ENCODE results near the gene YPEL5. TPM values are rescaled to one million over a fixed set of nuclear protein-coding genes. Genes with fewer than 3 reads are reported as not detected.

The YPEL5 gene
- total and polyA plus RNA-seq, 10 of the 15 experiments (the other 5 are each of a cell fraction or from before 2014, with no cell fraction given) = 18.8 to 47.3 (median 21.7) TPM

GRCh38 chr2:30180226-30180625, 33.4 kb downstream of the YPEL5 start:
- ATAC-seq = no peak
- H3K79me2 ChIP-seq (ENCODE audit: control insufficient read depth, insufficient read depth, low read length) = no peaks in the 10 kb centered on the region

More at GRCh38 chr2:30180226-30180625, 33.4 kb downstream of the YPEL5 start:
- ChIA-PET SMC1A (ENCODE audit: uncharacterized antibody, unreplicated experiment) (interaction anchor here (1.1 to 1.9 kb wide), 2 partner anchors 486 to 531 kb away, joined by 4 to 5 read pairs; no protein-coding TSS in a partner anchor), POLR2A (no interaction called here), RAD21 (ENCODE audit: unreplicated experiment) (interaction anchor here (1.5 kb wide), 1 partner anchor 15 kb away, joined by 5 read pairs; no protein-coding TSS in a partner anchor), CTCF (interaction anchor here (1.3 to 5.5 kb wide), 2 partner anchors 13 to 15 kb away, joined by 3 to 23 read pairs; no protein-coding TSS in a partner anchor)
- in situ Hi-C loops (cut with MboI) (no loop called here), intact Hi-C loops (cut with micrococcal nuclease; ENCODE audit: unreplicated experiment) (no loop called here)
- no TSS peak for BruUV-seq (replicated peaks)
- FAIRE-seq (no peak), DNase-seq (ENCODE audit: low read depth, low spot score) (no peak)
- WGBS (ENCODE audit: insufficient coverage, insufficient replicate concordance, low lambda C conversion rate, missing lambda C conversion rate) = 32% methylated on average over 3 of the region's 3 CpGs
- no peak overlapping the region for H3K4me2 ChIP-seq (ENCODE audit: control insufficient read depth, insufficient read depth)
- no peak overlapping the region for H3K4me3 ChIP-seq
- H3K27me3 ChIP-seq (replicated peaks in 1 of 2; ENCODE audit: control insufficient read depth in 2 of 2, insufficient read depth in 2 of 2, low read length in 1 of 2) = no peaks in the 10 kb centered on the region; a peak in 1 of 4 replicates
- no peak for TF ChIP-seq HDAC2 (IDR thresholded peaks at IDR 0.05)
- no peak for TF ChIP-seq IRF5 (IDR thresholded peaks at IDR 0.05; ENCODE audit: borderline replicate concordance)
- no peak for TF ChIP-seq GABPA (IDR thresholded peaks at IDR 0.05; ENCODE audit: low read depth)
- TF ChIP-seq FOXK2 (IDR thresholded peaks at IDR 0.05) = no peak
- TF ChIP-seq ZNF622 (IDR thresholded peaks at IDR 0.05) = no peak
- no peak for TF ChIP-seq KLF5 (IDR thresholded peaks at IDR 0.05; ENCODE audit: partially characterized antibody)
- TF ChIP-seq NFYB (IDR thresholded peaks at IDR 0.05; ENCODE audit: insufficient read depth, low read depth, low read length) = no peak
- no peak for TF ChIP-seq RFX5 (IDR thresholded peaks at IDR 0.05; ENCODE audit: low read depth, low read length)
- TF ChIP-seq RUNX3 (IDR thresholded peaks at IDR 0.05; ENCODE audit: low read length) = no peak
- TF ChIP-seq, protein P1, sequence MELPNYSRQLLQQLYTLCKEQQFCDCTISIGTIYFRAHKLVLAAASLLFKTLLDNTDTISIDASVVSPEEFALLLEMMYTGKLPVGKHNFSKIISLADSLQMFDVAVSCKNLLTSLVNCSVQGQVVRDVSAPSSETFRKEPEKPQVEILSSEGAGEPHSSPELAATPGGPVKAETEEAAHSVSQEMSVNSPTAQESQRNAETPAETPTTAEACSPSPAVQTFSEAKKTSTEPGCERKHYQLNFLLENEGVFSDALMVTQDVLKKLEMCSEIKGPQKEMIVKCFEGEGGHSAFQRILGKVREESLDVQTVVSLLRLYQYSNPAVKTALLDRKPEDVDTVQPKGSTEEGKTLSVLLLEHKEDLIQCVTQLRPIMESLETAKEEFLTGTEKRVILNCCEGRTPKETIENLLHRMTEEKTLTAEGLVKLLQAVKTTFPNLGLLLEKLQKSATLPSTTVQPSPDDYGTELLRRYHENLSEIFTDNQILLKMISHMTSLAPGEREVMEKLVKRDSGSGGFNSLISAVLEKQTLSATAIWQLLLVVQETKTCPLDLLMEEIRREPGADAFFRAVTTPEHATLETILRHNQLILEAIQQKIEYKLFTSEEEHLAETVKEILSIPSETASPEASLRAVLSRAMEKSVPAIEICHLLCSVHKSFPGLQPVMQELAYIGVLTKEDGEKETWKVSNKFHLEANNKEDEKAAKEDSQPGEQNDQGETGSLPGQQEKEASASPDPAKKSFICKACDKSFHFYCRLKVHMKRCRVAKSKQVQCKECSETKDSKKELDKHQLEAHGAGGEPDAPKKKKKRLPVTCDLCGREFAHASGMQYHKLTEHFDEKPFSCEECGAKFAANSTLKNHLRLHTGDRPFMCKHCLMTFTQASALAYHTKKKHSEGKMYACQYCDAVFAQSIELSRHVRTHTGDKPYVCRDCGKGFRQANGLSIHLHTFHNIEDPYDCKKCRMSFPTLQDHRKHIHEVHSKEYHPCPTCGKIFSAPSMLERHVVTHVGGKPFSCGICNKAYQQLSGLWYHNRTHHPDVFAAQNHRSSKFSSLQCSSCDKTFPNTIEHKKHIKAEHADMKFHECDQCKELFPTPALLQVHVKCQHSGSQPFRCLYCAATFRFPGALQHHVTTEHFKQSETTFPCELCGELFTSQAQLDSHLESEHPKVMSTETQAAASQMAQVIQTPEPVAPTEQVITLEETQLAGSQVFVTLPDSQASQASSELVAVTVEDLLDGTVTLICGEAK (IDR thresholded peaks at IDR 0.05; ENCODE audit: borderline replicate concordance) = no peak
- no peak for TF ChIP-seq RELB (IDR thresholded peaks at IDR 0.05; ENCODE audit: low read depth)
- TF ChIP-seq USF1 (IDR thresholded peaks at IDR 0.05; ENCODE audit: borderline replicate concordance, extremely low read length, insufficient read depth, low read depth, low read length) = no peak
- no peak for TF ChIP-seq POU2F2 (IDR thresholded peaks at IDR 0.05; ENCODE audit: borderline replicate concordance, low read depth, low read length)
- H2AFZ ChIP-seq (ENCODE audit: control insufficient read depth, low read depth, low read length) = no peak overlapping the region
- no peaks in the 10 kb centered on the region for H3K9me3 ChIP-seq (replicated peaks; ENCODE audit: control insufficient read depth, insufficient read depth, low read length)
- no peaks in the 10 kb centered on the region for H4K20me1 ChIP-seq (ENCODE audit: control insufficient read depth, insufficient read depth)
- no peak overlapping the region for H3K27ac ChIP-seq (ENCODE audit: control insufficient read depth, insufficient read depth)
- H3K36me3 ChIP-seq (ENCODE audit: control insufficient read depth in 2 of 2, insufficient read depth in 2 of 2, low read length in 1 of 2) = no peaks in the 10 kb centered on the region
- no peaks in the 10 kb centered on the region for H3K4me1 ChIP-seq (ENCODE audit: control insufficient read depth, insufficient read depth, low read length)
- no peak overlapping the region for H3K9ac ChIP-seq (ENCODE audit: control insufficient read depth, insufficient read depth, low read length)

Measured in GM12878 (cell line).